CD8-positive, alpha-beta memory T cell (primary cell): ENCODE measurements around the gene VEGFB. TPM values are rescaled to one million over a fixed set of nuclear protein-coding genes. Genes with fewer than 3 reads are reported as not detected.

Source experiments
- CTCF ChIA-PET: fragments of 350-600 bp; sonication (Branson Sonifier 250); formaldehyde crosslinking; loops from one replicate; lab custom pipeline; 2021; ENCODE audit warnings: antibody characterized with exemption; lab: Charles Lee
- POLR2A ChIA-PET: fragments of 350-600 bp; sonication (Branson Sonifier 250); formaldehyde crosslinking; loops from one replicate; lab custom pipeline; 2021; ENCODE audit warnings: antibody characterized with exemption; lab: Charles Lee
- DNase-seq, 5 donors: peaks; one replicate each; pipeline versions ENCODE4 v3.0.0 to v3.0.0-alpha.2; 2020 to 2022; ENCODE audit warnings: mixed read lengths in 1 of 5
- H3K27ac ChIP-seq: one replicate; pipeline ENCODE4 v1.7.0; 2013; ENCODE audit warnings: low read depth, mild to moderate bottlenecking, low read length, moderate library complexity
- H3K27me3 ChIP-seq: 2 replicates; pipeline ENCODE4 v1.7.0; 2013; ENCODE audit warnings: low read length, mild to moderate bottlenecking; ENCODE audit not compliant: insufficient read depth, poor library complexity, severe bottlenecking
- H3K36me3 ChIP-seq: 2 replicates; pipeline ENCODE4 v1.7.0; 2013; ENCODE audit warnings: mild to moderate bottlenecking, low read length, moderate library complexity; ENCODE audit not compliant: insufficient read depth
- H3K4me1 ChIP-seq: 2 replicates; pipeline ENCODE4 v1.7.0; 2013; ENCODE audit warnings: mild to moderate bottlenecking, low read length, moderate library complexity; ENCODE audit not compliant: insufficient read depth
- H3K4me3 ChIP-seq: 2 replicates; pipeline ENCODE4 v1.7.0; 2013; ENCODE audit warnings: mild to moderate bottlenecking, low read length
- H3K9me3 ChIP-seq: 2 replicates; pipeline ENCODE4 v1.7.0; 2013; ENCODE audit warnings: mild to moderate bottlenecking, low read length
- H3K27ac Mint-ChIP-seq, 8 donors: one replicate each; pipeline ENCODE4 v1.8.0; 2020 to 2021; ENCODE audit warnings: mixed read lengths in 8 of 8, mild to moderate bottlenecking in 6 of 8, inconsistent platforms in 3 of 8, moderate library complexity in 3 of 8
- H3K27me3 Mint-ChIP-seq, 2 donors: one replicate each; pipeline ENCODE4 v1.8.0; 2020 to 2021; ENCODE audit warnings: mixed read lengths in 2 of 2, mild to moderate bottlenecking in 1 of 2, moderate library complexity in 1 of 2
- H3K36me3 Mint-ChIP-seq, 3 donors: one replicate each; pipeline ENCODE4 v1.8.0; 2020 to 2021; ENCODE audit warnings: mixed read lengths in 3 of 3, inconsistent platforms in 1 of 3, mild to moderate bottlenecking in 1 of 3
- H3K4me1 Mint-ChIP-seq, 3 donors: one replicate each; pipeline ENCODE4 v1.8.0; 2020 to 2021; ENCODE audit warnings: mixed read lengths in 3 of 3, inconsistent platforms in 1 of 3, mild to moderate bottlenecking in 1 of 3
- H3K4me3 Mint-ChIP-seq, 7 donors: one replicate each; pipeline ENCODE4 v1.8.0; 2020 to 2021; ENCODE audit warnings: mixed read lengths in 7 of 7, mild to moderate bottlenecking in 6 of 7, moderate library complexity in 4 of 7, inconsistent platforms in 2 of 7
- H3K9me3 Mint-ChIP-seq, 5 donors: one replicate each; pipeline ENCODE4 v1.8.0; 2020 to 2022; ENCODE audit warnings: mixed read lengths in 5 of 5, mild to moderate bottlenecking in 3 of 5, moderate library complexity in 2 of 5, inconsistent platforms in 1 of 5
- polyA plus RNA-seq: library from polyadenylated mRNA; unstranded; fragments of 300-500 nt; fragmentation: Illumina TruSeq; gene quantifications from one replicate; pipeline ENCODE4 v1.2.3, GENCODE V29; 2021
- total RNA-seq, 2 experiments: library from RNA; stranded (reverse); gene quantifications; one replicate each; pipeline ENCODE4 v1.2.3, GENCODE V29; 2021

The VEGFB gene
- total and polyA plus RNA-seq, 3 experiments from 2014 or later, result 19.0 to 77.0 (median 71.9) TPM

DNA sequence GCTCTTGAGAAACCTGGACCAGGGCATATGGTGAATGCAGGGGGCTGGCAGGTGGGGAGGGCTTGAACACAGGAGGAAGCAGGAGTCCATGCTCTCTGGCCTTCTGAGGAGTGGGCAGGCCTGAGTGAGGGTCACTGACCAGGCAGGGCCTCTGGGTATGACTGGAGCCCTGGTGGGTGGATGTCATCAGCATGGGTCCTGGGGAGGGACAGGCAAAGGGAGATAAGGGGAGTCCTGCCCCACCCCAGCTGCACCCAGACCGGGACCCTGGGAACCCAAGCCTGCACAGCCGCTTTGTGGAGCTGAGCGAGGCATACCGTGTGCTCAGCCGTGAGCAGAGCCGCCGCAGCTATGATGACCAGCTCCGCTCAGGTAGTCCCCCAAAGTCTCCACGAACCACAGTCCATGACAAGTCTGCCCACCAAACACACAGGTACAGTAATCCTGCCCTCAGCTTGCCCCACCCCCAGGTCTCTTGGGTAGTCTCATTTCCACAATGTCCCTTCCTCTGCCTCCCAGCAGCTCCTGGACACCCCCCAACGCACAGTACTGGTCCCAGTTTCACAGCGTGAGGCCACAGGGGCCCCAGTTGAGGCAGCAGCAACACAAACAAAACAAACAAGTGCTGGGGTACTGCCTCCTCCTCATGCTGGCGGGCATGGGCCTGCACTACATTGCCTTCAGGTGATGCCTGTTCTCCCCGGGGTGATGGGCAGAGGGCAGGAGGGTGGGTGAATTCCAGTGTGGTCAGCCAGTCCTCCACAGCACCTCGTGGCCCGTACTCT is 2.0 kb upstream of the VEGFB start:
- H3K27ac Mint-ChIP-seq, result peak overlapping the region; percentile 37 to 96 (median 78)
- no peak overlapping the region for H3K27ac ChIP-seq

DNA sequence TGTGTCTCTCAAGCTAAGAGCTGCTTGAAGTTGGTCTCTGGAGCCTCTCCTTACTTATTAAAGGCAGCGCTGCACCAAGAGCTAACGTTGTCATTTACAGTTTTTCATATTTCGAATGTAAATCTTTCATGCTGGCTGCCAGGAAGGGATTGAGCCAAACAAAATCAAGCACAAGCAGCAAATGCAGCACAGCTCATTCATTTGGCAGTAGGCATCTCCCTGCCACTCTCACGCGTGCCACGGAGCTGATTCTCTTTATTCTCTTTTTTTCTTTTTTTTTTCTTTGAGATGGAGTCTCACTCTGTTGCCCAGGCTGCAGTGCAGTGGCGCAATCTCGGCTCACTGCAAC is 1.4 kb upstream of the VEGFB start:
- peaks cover 0 to 17% (median 0%) of the 10 kb centered on the region in 3 donors for H3K36me3 Mint-ChIP-seq
- H3K9me3 Mint-ChIP-seq, result no peaks in the 10 kb centered on the region
- peak overlapping the region; percentile 37 to 96 (median 77) for H3K27ac Mint-ChIP-seq
- Histone ChIP-seq H3K27ac (no peak overlapping the region), H3K9me3 (no peaks in the 10 kb centered on the region), H3K4me1 (peaks cover 48% of the 10 kb centered on the region), H3K27me3 (no peaks in the 10 kb centered on the region), H3K4me3 (no peak overlapping the region), H3K36me3 (no peaks in the 10 kb centered on the region)
- peaks cover 0 to 2% of the 10 kb centered on the region in 2 donors for H3K27me3 Mint-ChIP-seq
- POLR2A ChIA-PET, result interaction anchor here (1.1 to 2.5 kb wide), 4 partner anchors 8 to 25 kb away, joined by 3 to 8 read pairs (median 3); partner anchors contain the start of genes FKBP2 and PPP1R14B
- peaks cover 29 to 60% (median 48%) of the 10 kb centered on the region in 3 donors for H3K4me1 Mint-ChIP-seq
- H3K4me3 Mint-ChIP-seq, result peak overlapping the region; percentile 36 to 97 (median 72)
- CTCF ChIA-PET, result interaction anchor here (0.7 to 1.6 kb wide), 5 partner anchors 9 to 68 kb away, joined by 3 to 4 read pairs (median 3); partner anchors contain the start of gene PLCB3
- no peak for DNase-seq

More for the DNA sequence above, 2.0 kb upstream of the VEGFB start:
- Mint-ChIP-seq H3K36me3 (peaks cover 0 to 13% (median 0%) of the 10 kb centered on the region in 3 donors), H3K4me1 (peaks cover 33 to 65% (median 52%) of the 10 kb centered on the region in 3 donors), H3K27me3 (peaks cover 0 to 2% of the 10 kb centered on the region in 2 donors), H3K4me3 (peak overlapping the region; percentile 60 to 97 (median 85)), H3K9me3 (no peaks in the 10 kb centered on the region)
- Histone ChIP-seq H3K36me3 (no peaks in the 10 kb centered on the region), H3K9me3 (no peaks in the 10 kb centered on the region), H3K27me3 (no peaks in the 10 kb centered on the region), H3K4me3 (no peak overlapping the region), H3K4me1 (peaks cover 51% of the 10 kb centered on the region)
- ChIA-PET POLR2A (interaction anchor here (1.1 to 1.3 kb wide), 3 partner anchors 9 to 24 kb away, joined by 3 read pairs; partner anchors contain the start of gene FKBP2), CTCF (interaction anchor here (0.8 to 1.6 kb wide), 7 partner anchors 8 to 72 kb away, joined by 3 to 4 read pairs (median 3); partner anchors contain the start of genes FKBP2 and PLCB3)
- peak in 1 of 5 donors; percentile 49 for DNase-seq

DNA sequence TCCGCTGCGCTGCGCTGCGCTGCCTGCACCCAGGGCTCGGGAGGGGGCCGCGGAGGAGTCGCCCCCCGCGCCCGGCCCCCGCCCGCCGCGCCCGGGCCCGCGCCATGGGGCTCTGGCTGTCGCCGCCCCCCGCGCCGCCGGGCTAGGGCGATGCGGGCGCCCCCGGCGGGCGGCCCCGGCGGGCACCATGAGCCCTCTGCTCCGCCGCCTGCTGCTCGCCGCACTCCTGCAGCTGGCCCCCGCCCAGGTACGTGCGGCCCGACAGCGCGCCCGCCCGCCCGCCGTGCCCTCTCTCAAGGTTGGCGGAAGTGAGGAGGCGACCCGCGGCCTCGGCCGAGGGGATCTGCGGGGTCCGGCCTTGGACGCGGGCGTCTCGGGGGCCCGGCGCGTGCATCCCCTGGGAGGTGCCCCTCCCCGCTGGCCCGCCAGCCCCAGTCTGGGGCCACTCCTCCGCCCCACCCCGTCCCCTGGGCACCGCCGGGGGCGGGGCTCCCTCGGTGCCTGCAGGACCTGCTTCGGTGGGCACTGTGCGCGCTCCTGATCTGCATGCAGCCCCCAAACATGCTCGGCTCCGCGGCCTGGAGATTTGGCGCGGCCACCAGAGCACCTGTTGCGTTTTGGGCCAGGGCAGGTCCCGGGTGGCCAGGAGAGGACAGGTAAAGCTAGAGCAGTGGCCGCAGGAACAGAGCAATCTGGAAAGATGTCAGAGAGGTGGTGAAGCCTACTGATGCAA is 429 bp downstream of the VEGFB start:
- no peaks in the 10 kb centered on the region for H3K9me3 ChIP-seq
- peak overlapping the region; percentile 67 for H3K4me3 ChIP-seq
- DNase-seq, result peak; percentile 51 to 72 (median 64)
- peaks cover 38% of the 10 kb centered on the region for H3K4me1 ChIP-seq
- H3K9me3 Mint-ChIP-seq, result no peaks in the 10 kb centered on the region
- peak overlapping the region; percentile 49 for H3K27ac ChIP-seq
- peaks cover 0 to 28% (median 0%) of the 10 kb centered on the region in 3 donors for H3K36me3 Mint-ChIP-seq
- no peaks in the 10 kb centered on the region for H3K36me3 ChIP-seq
- H3K4me3 Mint-ChIP-seq, result peak overlapping the region; percentile 70 to 89 (median 79)
- peaks cover 0 to 2% of the 10 kb centered on the region in 2 donors for H3K27me3 Mint-ChIP-seq
- peaks cover 21 to 57% (median 35%) of the 10 kb centered on the region in 3 donors for H3K4me1 Mint-ChIP-seq
- no peaks in the 10 kb centered on the region for H3K27me3 ChIP-seq
- H3K27ac Mint-ChIP-seq, result peak overlapping the region; percentile 75 to 96 (median 86)
- ChIA-PET CTCF (interaction anchor here (0.6 to 3.2 kb wide), 8 partner anchors 8 to 69 kb away, joined by 3 to 11 read pairs (median 4); partner anchors contain the start of genes FERMT3, NUDT22, PLCB3 and TRPT1), POLR2A (interaction anchor here (1.2 to 2.5 kb wide), 2 partner anchors 8 to 11 kb away, joined by 3 to 8 read pairs; partner anchors contain the start of genes NUDT22 and PPP1R14B)

DNA sequence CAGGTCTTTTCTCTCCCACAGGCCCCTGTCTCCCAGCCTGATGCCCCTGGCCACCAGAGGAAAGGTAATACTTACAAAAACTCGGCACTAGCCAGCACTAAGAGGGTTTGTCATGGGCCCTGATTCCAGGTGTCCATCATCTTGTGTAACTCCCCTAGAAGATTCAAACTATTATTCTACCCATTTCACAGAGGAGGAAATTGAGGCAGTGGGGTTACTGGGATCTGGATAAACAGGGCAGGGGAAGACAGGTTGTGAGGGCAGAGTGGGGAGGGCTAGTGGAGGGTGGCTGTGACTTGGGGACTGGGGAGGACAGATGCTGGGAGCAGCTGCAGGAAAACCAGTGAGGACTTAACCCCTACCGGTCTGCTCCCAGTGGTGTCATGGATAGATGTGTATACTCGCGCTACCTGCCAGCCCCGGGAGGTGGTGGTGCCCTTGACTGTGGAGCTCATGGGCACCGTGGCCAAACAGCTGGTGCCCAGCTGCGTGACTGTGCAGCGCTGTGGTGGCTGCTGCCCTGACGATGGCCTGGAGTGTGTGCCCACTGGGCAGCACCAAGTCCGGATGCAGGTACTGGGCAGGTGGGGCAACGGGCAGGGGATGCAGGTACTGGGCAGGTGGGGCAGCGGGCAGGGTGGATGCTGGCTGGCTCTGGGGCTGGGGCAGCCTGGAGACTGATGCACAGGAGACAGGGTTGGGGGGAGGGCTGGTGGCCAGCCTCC is 1.2 kb downstream of the VEGFB start:
- Histone ChIP-seq H3K4me1 (peaks cover 44% of the 10 kb centered on the region), H3K36me3 (no peaks in the 10 kb centered on the region), H3K27me3 (no peaks in the 10 kb centered on the region), H3K9me3 (no peaks in the 10 kb centered on the region), H3K27ac (peak overlapping the region; percentile 49), H3K4me3 (peak overlapping the region; percentile 67)
- peaks cover 0 to 25% (median 0%) of the 10 kb centered on the region in 3 donors for H3K36me3 Mint-ChIP-seq
- H3K4me1 Mint-ChIP-seq, result peaks cover 24 to 58% (median 40%) of the 10 kb centered on the region in 3 donors
- H3K27me3 Mint-ChIP-seq, result peaks cover 0 to 2% of the 10 kb centered on the region in 2 donors
- POLR2A ChIA-PET, result interaction anchor here (1.2 to 2.5 kb wide), 2 partner anchors 9 to 10 kb away, joined by 3 to 8 read pairs; partner anchors contain the start of genes NUDT22 and PPP1R14B
- no peaks in the 10 kb centered on the region for H3K9me3 Mint-ChIP-seq
- H3K4me3 Mint-ChIP-seq, result peak overlapping the region; percentile 70 to 89 (median 79)
- CTCF ChIA-PET, result interaction anchor here (0.7 to 3.2 kb wide), 7 partner anchors 9 to 69 kb away, joined by 3 to 11 read pairs (median 6); partner anchors contain the start of genes FERMT3, NUDT22, PLCB3 and TRPT1
- peak overlapping the region; percentile 75 to 96 (median 86) for H3K27ac Mint-ChIP-seq
- peak in 1 of 5 donors; percentile 45 for DNase-seq

DNA sequence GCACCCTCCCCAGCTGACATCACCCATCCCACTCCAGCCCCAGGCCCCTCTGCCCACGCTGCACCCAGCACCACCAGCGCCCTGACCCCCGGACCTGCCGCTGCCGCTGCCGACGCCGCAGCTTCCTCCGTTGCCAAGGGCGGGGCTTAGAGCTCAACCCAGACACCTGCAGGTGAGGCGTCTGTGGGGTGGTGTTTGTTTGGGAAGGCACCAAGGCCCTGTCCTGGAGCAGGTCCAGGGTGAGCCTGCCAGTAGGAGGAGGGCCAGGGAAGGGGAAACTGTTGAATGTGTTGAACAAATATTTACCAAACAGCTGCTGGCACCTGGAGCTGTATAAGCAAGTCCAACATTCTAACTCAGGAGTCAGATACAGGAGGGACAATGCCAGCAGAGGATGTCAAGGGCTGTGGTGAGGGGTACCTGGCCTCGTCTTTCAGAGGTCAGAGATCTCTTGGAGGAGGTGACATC is 3.1 kb downstream of the VEGFB start:
- no peaks in the 10 kb centered on the region for H3K36me3 ChIP-seq
- ChIA-PET CTCF (interaction anchor here (1.0 to 1.9 kb wide), 3 partner anchors 9 to 52 kb away, joined by 3 to 6 read pairs (median 3); partner anchors contain the start of genes PPP1R14B and STIP1), POLR2A (interaction anchor here (1.3 kb wide), 1 partner anchor 32 kb away, joined by 3 read pairs; no protein-coding TSS in a partner anchor)
- H3K27me3 ChIP-seq, result no peaks in the 10 kb centered on the region
- Mint-ChIP-seq H3K9me3 (no peaks in the 10 kb centered on the region), H3K4me3 (peak overlapping the region in 2 of 7 donors; percentile 23 to 84), H3K27ac (peak overlapping the region in 5 of 8 donors; percentile 47 to 100 (median 77)), H3K4me1 (peaks cover 21 to 54% (median 27%) of the 10 kb centered on the region in 3 donors), H3K27me3 (peaks cover 0 to 2% of the 10 kb centered on the region in 2 donors), H3K36me3 (peaks cover 0 to 30% (median 0%) of the 10 kb centered on the region in 3 donors)
- peaks cover 35% of the 10 kb centered on the region for H3K4me1 ChIP-seq
- peak in 1 of 5 donors; percentile 44 for DNase-seq
- H3K9me3 ChIP-seq, result no peaks in the 10 kb centered on the region
- no peak overlapping the region for H3K27ac ChIP-seq
- no peak overlapping the region for H3K4me3 ChIP-seq

DNA sequence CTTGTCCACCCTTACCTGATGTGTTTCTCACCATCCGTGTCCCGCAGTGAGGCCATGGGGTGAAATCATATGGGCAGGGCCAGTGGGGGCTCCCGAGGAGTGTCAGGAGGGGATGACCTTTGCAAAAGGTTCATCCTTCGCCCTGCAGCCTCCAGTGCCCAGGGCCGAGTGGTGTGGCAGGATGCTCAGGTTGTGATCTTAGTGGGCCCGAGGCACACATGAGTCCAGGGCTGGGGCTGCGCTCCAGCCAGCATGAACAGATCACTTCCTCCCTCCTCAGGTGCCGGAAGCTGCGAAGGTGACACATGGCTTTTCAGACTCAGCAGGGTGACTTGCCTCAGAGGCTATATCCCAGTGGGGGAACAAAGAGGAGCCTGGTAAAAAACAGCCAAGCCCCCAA is 3.7 kb downstream of the VEGFB start:
- no peaks in the 10 kb centered on the region for H3K9me3 Mint-ChIP-seq
- POLR2A ChIA-PET, result interaction anchor here (1.3 kb wide), 1 partner anchor 80 kb away, joined by 3 read pairs; the partner anchor contains the start of genes PRDX5 and TRMT112
- H3K9me3 ChIP-seq, result no peaks in the 10 kb centered on the region
- no peaks in the 10 kb centered on the region for H3K36me3 ChIP-seq
- peaks cover 0 to 31% (median 0%) of the 10 kb centered on the region in 3 donors for H3K36me3 Mint-ChIP-seq
- peak overlapping the region in 3 of 7 donors; percentile 31 to 84 (median 40) for H3K4me3 Mint-ChIP-seq
- H3K4me3 ChIP-seq, result no peak overlapping the region
- CTCF ChIA-PET, result interaction anchor here (1.9 kb wide), 2 partner anchors 8 to 31 kb away, joined by 4 to 6 read pairs; partner anchors contain the start of gene PPP1R14B
- H3K27me3 ChIP-seq, result no peaks in the 10 kb centered on the region
- H3K4me1 ChIP-seq, result peaks cover 37% of the 10 kb centered on the region
- H3K27ac Mint-ChIP-seq, result peak overlapping the region in 6 of 8 donors; percentile 48 to 100 (median 87)
- DNase-seq, result no peak
- H3K4me1 Mint-ChIP-seq, result peaks cover 21 to 54% (median 23%) of the 10 kb centered on the region in 3 donors
- H3K27ac ChIP-seq, result no peak overlapping the region
- peaks cover 0 to 2% of the 10 kb centered on the region in 2 donors for H3K27me3 Mint-ChIP-seq
